ENCODE results near the gene SLC16A1.

SLC16A1 gene

DNA sequence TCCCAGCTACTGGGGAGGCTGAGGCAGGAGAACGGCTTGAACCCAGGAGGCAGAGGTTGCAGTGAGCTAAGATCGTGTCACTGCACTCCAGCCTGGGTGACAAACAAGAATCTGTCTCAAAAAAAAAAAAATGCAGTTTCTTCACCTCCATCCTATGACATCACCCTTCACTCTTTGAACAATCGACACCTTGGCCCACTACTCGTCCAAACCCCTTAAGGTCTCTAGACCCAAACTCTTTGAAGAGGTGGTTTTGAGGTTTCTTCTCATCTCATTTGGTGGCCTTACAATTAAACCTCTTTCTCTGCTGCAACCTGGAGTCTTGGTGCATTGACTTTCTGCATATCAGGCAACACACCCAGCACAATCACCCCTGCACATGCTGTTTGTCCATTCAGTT, 86.1 kb downstream of the SLC16A1 start:
- TF ChIP-seq, protein P1, sequence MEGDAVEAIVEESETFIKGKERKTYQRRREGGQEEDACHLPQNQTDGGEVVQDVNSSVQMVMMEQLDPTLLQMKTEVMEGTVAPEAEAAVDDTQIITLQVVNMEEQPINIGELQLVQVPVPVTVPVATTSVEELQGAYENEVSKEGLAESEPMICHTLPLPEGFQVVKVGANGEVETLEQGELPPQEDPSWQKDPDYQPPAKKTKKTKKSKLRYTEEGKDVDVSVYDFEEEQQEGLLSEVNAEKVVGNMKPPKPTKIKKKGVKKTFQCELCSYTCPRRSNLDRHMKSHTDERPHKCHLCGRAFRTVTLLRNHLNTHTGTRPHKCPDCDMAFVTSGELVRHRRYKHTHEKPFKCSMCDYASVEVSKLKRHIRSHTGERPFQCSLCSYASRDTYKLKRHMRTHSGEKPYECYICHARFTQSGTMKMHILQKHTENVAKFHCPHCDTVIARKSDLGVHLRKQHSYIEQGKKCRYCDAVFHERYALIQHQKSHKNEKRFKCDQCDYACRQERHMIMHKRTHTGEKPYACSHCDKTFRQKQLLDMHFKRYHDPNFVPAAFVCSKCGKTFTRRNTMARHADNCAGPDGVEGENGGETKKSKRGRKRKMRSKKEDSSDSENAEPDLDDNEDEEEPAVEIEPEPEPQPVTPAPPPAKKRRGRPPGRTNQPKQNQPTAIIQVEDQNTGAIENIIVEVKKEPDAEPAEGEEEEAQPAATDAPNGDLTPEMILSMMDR (conservative IDR thresholded peaks at IDR 0.05; ENCODE audit: low read length), result no peak
- DNase-seq (ENCODE audit: low read depth), result no peak
- no peak overlapping the region for H3K4me3 ChIP-seq (ENCODE audit: low read length)

DNA sequence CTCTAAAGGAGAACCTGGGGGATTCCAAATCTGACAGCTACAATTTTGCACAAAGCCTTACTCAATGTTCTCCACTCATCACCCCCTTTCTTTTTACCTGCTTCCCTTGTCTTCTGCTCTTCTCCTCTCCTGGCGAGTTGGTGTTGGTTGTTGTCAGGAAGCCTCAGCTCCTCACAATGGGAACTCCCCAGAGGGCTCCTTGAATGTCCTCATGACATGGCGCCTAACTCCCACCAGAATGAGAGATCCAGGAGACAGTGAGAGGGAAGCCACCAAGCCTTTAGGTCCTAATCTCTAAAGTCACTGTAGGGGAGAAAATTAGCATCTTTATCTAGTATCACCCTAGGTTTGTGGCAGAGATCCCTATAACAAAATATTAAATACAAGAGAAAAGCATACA, 87.8 kb downstream of the SLC16A1 start:
- no peak for DNase-seq (ENCODE audit: low read depth)
- no peak overlapping the region for H3K4me3 ChIP-seq (ENCODE audit: low read length)
- TF ChIP-seq, protein P1 (conservative IDR thresholded peaks at IDR 0.05; ENCODE audit: low read length), result no peak

DNA sequence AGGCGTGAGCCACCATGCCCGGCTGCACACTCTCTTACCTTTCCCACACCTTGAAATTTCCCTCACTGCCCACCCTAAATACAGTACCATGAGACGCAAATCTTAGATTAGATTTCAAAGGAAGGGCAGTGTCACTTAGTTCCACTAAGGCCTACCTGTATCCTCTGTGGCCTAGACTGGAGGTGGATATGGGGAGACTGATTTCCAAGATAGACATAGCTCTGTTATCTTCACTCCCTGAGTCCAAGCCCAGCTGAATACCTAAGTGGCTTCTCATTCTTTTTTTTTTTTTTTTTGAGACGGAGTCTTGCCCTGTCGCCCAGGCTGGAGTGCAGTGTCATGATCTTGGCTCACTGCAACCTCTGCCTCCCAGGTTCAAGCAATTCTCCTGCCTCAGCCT, 89.0 kb downstream of the SLC16A1 start:
- TF ChIP-seq, protein P1 (conservative IDR thresholded peaks at IDR 0.05; ENCODE audit: low read length), result no peak
- H3K4me3 ChIP-seq (ENCODE audit: low read length), result no peak overlapping the region
- DNase-seq (ENCODE audit: low read depth), result no peak

DNA sequence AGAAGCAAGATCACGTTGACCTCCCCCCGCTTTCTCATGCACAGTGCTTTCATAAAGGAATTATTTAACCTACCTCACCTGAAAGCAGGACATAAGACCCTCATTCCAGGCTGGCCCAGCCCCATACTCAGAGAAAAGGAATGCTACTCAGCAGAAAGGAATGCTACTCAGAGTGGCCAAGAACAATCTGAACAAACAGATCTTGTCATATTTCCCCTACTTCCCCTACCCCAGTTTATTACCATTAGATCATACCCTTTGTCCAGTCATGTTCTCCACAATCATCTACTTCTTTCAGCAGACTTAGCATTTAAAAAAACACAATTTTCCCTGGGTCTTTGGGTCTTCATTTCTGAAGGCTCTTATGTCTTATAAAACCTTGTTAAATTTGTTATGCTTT, 89.8 kb downstream of the SLC16A1 start:
- TF ChIP-seq, protein P1 (conservative IDR thresholded peaks at IDR 0.05; ENCODE audit: low read length), result no peak
- peak; percentile 52 for DNase-seq (ENCODE audit: low read depth)

DNA sequence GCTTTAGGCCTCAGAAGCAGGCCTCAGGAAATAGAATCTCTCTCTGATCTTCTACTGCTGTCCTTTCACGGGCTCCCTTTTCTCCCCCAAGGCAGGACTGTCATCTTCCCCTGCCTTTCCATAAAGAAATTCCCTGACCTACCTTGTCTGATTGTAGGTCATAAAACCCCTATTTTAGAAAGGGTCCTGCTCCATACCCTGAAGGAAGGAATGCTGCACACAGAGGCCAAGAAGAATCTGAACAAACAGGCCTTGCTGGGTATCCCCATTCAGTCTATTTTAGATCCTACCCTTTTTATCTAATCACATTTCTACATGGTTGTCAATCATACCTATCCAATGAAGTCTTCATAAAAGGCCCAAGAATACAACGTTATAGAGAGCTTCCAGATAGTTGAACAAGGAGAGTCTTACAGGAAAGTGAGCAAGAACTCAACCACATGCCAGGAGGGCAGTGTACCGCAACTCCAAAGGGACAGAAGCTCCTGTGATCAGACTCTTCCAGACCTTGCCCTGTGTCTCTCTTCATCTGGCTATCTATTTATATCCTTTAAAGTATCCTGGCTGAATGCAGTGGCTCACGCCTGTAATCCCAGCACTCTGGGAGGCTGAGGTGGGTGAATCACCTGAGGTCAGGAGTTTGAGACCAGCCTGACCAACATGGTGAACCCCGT, 93.1 kb downstream of the SLC16A1 start:
- no peak overlapping the region for H3K4me3 ChIP-seq (ENCODE audit: low read length)
- TF ChIP-seq, protein P1 (conservative IDR thresholded peaks at IDR 0.05; ENCODE audit: low read length), result no peak

More for the DNA sequence above, 89.8 kb downstream of the SLC16A1 start:
- no peak overlapping the region for H3K4me3 ChIP-seq (ENCODE audit: low read length)

More for the DNA sequence above, 93.1 kb downstream of the SLC16A1 start:
- no peak for DNase-seq (ENCODE audit: low read depth)
